Endothelial cell (in vitro differentiated cells): ENCODE measurements around the gene PRDM2. TPM values are rescaled to one million over a fixed set of nuclear protein-coding genes. Genes with fewer than 3 reads are reported as not detected.

Experiments
- DNase-seq: peaks from one replicate; pipeline ENCODE4 v3.0.0; 2021; ENCODE audit warnings: low spot score
- H3K27ac Mint-ChIP-seq: one replicate; pipeline ENCODE4 v1.8.0; 2021; ENCODE audit warnings: mixed read lengths, inconsistent platforms; ENCODE audit not compliant: unreplicated experiment
- H3K27me3 Mint-ChIP-seq: one replicate; pipeline ENCODE4 v1.8.0; 2021; ENCODE audit warnings: mild to moderate bottlenecking, moderate library complexity, mixed read lengths, inconsistent platforms; ENCODE audit not compliant: unreplicated experiment
- H3K36me3 Mint-ChIP-seq: one replicate; pipeline ENCODE4 v1.8.0; 2021; ENCODE audit warnings: mild to moderate bottlenecking, low read depth, mixed read lengths, inconsistent platforms; ENCODE audit not compliant: unreplicated experiment
- H3K4me1 Mint-ChIP-seq: one replicate; pipeline ENCODE4 v1.8.0; 2021; ENCODE audit warnings: mild to moderate bottlenecking, mixed read lengths, inconsistent platforms; ENCODE audit not compliant: unreplicated experiment
- H3K4me3 Mint-ChIP-seq: one replicate; pipeline ENCODE4 v1.8.0; 2021; ENCODE audit warnings: mild to moderate bottlenecking, mixed read lengths, inconsistent platforms; ENCODE audit not compliant: unreplicated experiment
- H3K9me3 Mint-ChIP-seq: one replicate; pipeline ENCODE4 v1.8.0; 2021; ENCODE audit warnings: mixed read lengths, inconsistent platforms; ENCODE audit not compliant: unreplicated experiment
- CTCF ChIP-seq: fragments of 200-600 bp; sonication (generic); IDR thresholded peaks from one replicate; pipeline ENCODE4 v1.5.0; 2021; ENCODE audit warnings: antibody characterized with exemption; ENCODE audit not compliant: unreplicated experiment
- total RNA-seq: library from RNA; stranded (reverse); fragmentation: NEBNext Ultra II Directional; extraction: Animal tissue kit (Norgen Biotek cat#: 25700); gene quantifications from one replicate; pipeline ENCODE4 v1.2.1, GENCODE V29; 2021; ENCODE audit not compliant: unreplicated experiment

Gene PRDM2
- total RNA-seq, 1 donor from 2014 or later = 49.7 TPM

DNA sequence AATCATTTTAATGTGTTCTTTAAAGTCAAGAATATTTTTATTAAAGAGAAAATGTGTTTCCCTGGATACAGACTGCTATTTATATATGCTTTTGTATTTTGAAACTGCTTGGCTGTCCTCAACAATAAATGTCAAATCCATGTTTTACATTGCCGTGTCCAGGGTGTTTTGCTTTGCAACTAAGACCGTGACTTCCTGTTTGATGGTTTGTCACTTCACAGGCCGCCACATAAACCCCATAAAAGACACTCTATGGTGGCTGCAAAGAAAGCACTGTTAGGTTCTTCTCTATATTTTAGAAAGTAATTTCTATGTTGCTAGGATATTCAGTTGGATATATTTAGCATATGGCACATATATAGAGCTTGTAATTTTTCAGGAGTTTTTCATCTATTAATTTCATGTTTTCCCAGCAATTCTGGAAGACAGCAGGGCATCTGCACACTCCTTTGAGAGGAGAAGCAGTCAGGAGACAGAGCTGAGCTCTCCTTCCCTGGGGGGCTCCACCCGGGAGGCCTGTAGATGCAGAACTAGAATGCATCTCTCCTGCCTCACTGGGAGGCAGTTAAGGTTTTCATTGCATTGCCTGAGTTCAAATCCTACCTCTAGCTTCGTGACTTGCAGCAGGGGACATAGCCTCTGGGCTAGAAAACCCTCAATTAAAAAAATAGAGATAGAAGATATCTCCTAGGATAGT lies 33.1 kb downstream of the PRDM2 start:
- TF ChIP-seq CTCF = no peak
- Mint-ChIP-seq H3K4me1 (peaks cover 4% of the 10 kb centered on the region), H3K36me3 (no peaks in the 10 kb centered on the region), H3K27ac (no peak overlapping the region), H3K27me3 (peaks cover 2% of the 10 kb centered on the region), H3K9me3 (no peaks in the 10 kb centered on the region), H3K4me3 (no peak overlapping the region)
- DNase-seq = no peak

GRCh38 chr1:13733711-13734110 lies 33.7 kb downstream of the PRDM2 start:
- Mint-ChIP-seq H3K9me3 (no peaks in the 10 kb centered on the region), H3K36me3 (no peaks in the 10 kb centered on the region), H3K4me1 (peaks cover 4% of the 10 kb centered on the region), H3K4me3 (no peak overlapping the region), H3K27me3 (peaks cover 2% of the 10 kb centered on the region), H3K27ac (no peak overlapping the region)
- no peak for DNase-seq
- no peak for TF ChIP-seq CTCF

- Mint-ChIP-seq H3K4me3 (no peak overlapping the region), H3K4me1 (peaks cover 3% of the 10 kb centered on the region), H3K27ac (no peak overlapping the region), H3K9me3 (no peaks in the 10 kb centered on the region), H3K36me3 (no peaks in the 10 kb centered on the region), H3K27me3 (peaks cover 2% of the 10 kb centered on the region)
- no peak for DNase-seq
- no peak for TF ChIP-seq CTCF
These were observed 35.4 kb downstream of the PRDM2 start for GRCh38 chr1:13735168-13735930.

DNA sequence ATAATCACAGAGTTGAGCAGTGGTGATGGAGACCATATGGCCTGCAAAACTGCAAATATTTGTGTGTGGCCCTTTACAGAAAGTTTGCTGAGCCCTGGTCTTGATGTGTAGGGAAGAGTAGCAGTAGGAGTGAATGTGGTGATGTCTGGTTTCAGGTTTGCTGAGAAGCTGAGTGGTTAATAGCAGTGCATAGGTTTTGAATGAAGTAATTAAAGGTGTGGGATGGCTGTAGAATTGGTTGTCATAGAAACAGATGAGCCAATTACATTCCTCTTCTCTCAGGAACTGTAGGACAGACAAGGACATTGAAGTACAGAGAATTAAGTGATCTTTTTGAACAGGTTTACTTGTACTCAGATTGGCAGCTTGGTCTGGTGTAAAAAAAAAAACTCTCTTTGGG lies 37.4 kb downstream of the PRDM2 start:
- H3K27ac Mint-ChIP-seq = no peak overlapping the region
- H3K36me3 Mint-ChIP-seq = no peaks in the 10 kb centered on the region
- H3K27me3 Mint-ChIP-seq = peaks cover 2% of the 10 kb centered on the region
- H3K4me1 Mint-ChIP-seq = no peaks in the 10 kb centered on the region
- no peak for DNase-seq
- TF ChIP-seq CTCF = no peak
- no peaks in the 10 kb centered on the region for H3K9me3 Mint-ChIP-seq
- no peak overlapping the region for H3K4me3 Mint-ChIP-seq

DNA sequence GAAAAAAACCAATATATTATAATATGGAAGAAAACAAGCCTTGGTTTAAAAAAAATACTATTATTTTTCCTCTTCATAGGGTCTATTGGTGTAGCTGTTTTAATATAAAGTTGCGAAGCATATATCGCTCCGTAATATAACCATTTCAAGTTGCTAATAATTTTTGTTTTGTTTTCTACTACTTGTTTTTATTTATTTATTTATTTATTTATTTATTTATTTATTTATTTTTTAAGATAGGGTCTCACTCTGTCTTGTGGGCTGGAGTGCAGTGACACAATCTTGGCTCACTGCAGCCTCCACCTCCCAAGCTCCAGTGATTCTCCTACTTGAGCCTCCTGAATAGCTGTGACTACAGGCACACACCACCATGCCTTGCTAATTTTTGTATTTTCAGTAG lies 46.4 kb downstream of the PRDM2 start:
- TF ChIP-seq CTCF = no peak
- H3K9me3 Mint-ChIP-seq = no peaks in the 10 kb centered on the region
- H3K4me1 Mint-ChIP-seq = peaks cover 13% of the 10 kb centered on the region
- H3K27ac Mint-ChIP-seq = no peak overlapping the region
- peaks cover 5% of the 10 kb centered on the region for H3K27me3 Mint-ChIP-seq
- no peaks in the 10 kb centered on the region for H3K36me3 Mint-ChIP-seq
- H3K4me3 Mint-ChIP-seq = no peak overlapping the region
- DNase-seq = no peak
